CD14-positive monocyte (primary cell): Measurements from ENCODE around the gene USP47. TPM values are rescaled to one million over a fixed set of nuclear protein-coding genes. Genes with fewer than 3 reads are reported as not detected.

Source experiments
- DNase-seq, 3 donors: peaks; one replicate each; pipeline ENCODE4 v3.0.0-alpha.2; 2011 to 2022
- H2AFZ ChIP-seq: 2 replicates; pipeline ENCODE4 v1.6.0; 2012; ENCODE audit warnings: mild to moderate bottlenecking, low read depth, low read length, inconsistent platforms; ENCODE audit not compliant: insufficient read depth, poor library complexity, severe bottlenecking
- H3K27ac ChIP-seq, 2 donors: 1 replicate in 1 of 2; 2 replicates in 1 of 2; pipeline ENCODE4 v1.5.1; 2012 to 2013; ENCODE audit warnings: low read length in 2 of 2, control low read depth in 1 of 2, inconsistent platforms in 1 of 2, low read depth in 1 of 2, mild to moderate bottlenecking in 1 of 2
- H3K27me3 ChIP-seq, 2 donors: one replicate each; pipeline versions ENCODE4 v1.6.0 to v1.6.1; 2011 to 2013; ENCODE audit warnings: low read length in 2 of 2; ENCODE audit not compliant: control insufficient read depth in 2 of 2, insufficient read depth in 2 of 2
- H3K36me3 ChIP-seq, 2 donors: replicated peaks in 1 of 2; 1 replicate in 1 of 2; 2 replicates in 1 of 2; pipeline versions ENCODE4 v1.5.1 to v1.6.1; 2012 to 2013; ENCODE audit warnings: low read length in 2 of 2, control low read depth in 1 of 2, inconsistent platforms in 1 of 2, mild to moderate bottlenecking in 1 of 2; ENCODE audit not compliant: insufficient read depth in 2 of 2, control insufficient read depth in 1 of 2
- H3K4me1 ChIP-seq, 2 donors: 1 replicate in 1 of 2; 2 replicates in 1 of 2; pipeline versions ENCODE4 v1.5.1 to v1.6.1; 2012 to 2013; ENCODE audit warnings: low read length in 2 of 2, control low read depth in 1 of 2, inconsistent platforms in 1 of 2, mild to moderate bottlenecking in 1 of 2, moderate library complexity in 1 of 2; ENCODE audit not compliant: insufficient read depth in 2 of 2, control insufficient read depth in 1 of 2
- H3K4me2 ChIP-seq: replicated peaks from 2 replicates; pipeline ENCODE3; 2012; ENCODE audit warnings: low read length, moderate library complexity, mild to moderate bottlenecking; ENCODE audit not compliant: poor library complexity, severe bottlenecking; ENCODE audit errors: extremely low read depth
- H3K4me3 ChIP-seq, 3 experiments: fragments of 200-600 bp in 1 of 3; sonication (generic) in 1 of 3; replicated peaks in 1 of 3; 1 replicate in 2 of 3; 2 replicates in 1 of 3; pipeline ENCODE4 v1.5.1; 2011 to 2013; ENCODE audit warnings: low read length in 3 of 3, mild to moderate bottlenecking in 3 of 3, control low read depth in 2 of 3, low read depth in 2 of 3, inconsistent platforms in 1 of 3, moderate library complexity in 1 of 3
- H3K79me2 ChIP-seq: 2 replicates; pipeline ENCODE4 v1.6.0; 2012; ENCODE audit warnings: mild to moderate bottlenecking, control low read depth, inconsistent platforms, low read length, moderate library complexity; ENCODE audit not compliant: insufficient read depth
- H3K9ac ChIP-seq: 2 replicates; pipeline ENCODE4 v1.6.0; 2017; ENCODE audit warnings: low read length, mild to moderate bottlenecking; ENCODE audit not compliant: insufficient read depth, poor library complexity, severe bottlenecking
- H3K9me3 ChIP-seq, 2 donors: replicated peaks in 1 of 2; 1 replicate in 1 of 2; 2 replicates in 1 of 2; pipeline versions ENCODE4 v1.5.1 to v1.6.1; 2012 to 2013; ENCODE audit warnings: low read length in 2 of 2, control low read depth in 1 of 2; ENCODE audit not compliant: control insufficient read depth in 1 of 2, insufficient read depth in 1 of 2
- H4K20me1 ChIP-seq: 2 replicates; pipeline ENCODE4 v1.6.0; 2012; ENCODE audit warnings: mild to moderate bottlenecking, low read length, control low read depth, moderate library complexity; ENCODE audit not compliant: insufficient read depth
- H3K27ac Mint-ChIP-seq, 7 donors: one replicate each; pipeline ENCODE4 v1.8.0; 2020; ENCODE audit warnings: mild to moderate bottlenecking in 7 of 7, mixed read lengths in 7 of 7, moderate library complexity in 6 of 7, inconsistent platforms in 2 of 7
- H3K27me3 Mint-ChIP-seq, 3 donors: one replicate each; pipeline ENCODE4 v1.8.0; 2021 to 2022; ENCODE audit warnings: low read depth in 3 of 3, mild to moderate bottlenecking in 3 of 3, mixed read lengths in 3 of 3, moderate library complexity in 3 of 3, inconsistent platforms in 1 of 3
- H3K36me3 Mint-ChIP-seq, 2 donors: one replicate each; pipeline ENCODE4 v1.8.0; 2020; ENCODE audit warnings: mixed read lengths in 2 of 2, inconsistent platforms in 1 of 2, mild to moderate bottlenecking in 1 of 2
- H3K4me1 Mint-ChIP-seq: one replicate; pipeline ENCODE4 v1.8.0; 2020; ENCODE audit warnings: mild to moderate bottlenecking, mixed read lengths
- H3K4me3 Mint-ChIP-seq, 2 donors: one replicate each; pipeline ENCODE4 v1.8.0; 2020; ENCODE audit warnings: mild to moderate bottlenecking in 2 of 2, mixed read lengths in 2 of 2, moderate library complexity in 1 of 2
- H3K9me3 Mint-ChIP-seq, 7 donors: one replicate each; pipeline ENCODE4 v1.8.0; 2020 to 2022; ENCODE audit warnings: mixed read lengths in 7 of 7, mild to moderate bottlenecking in 6 of 7, moderate library complexity in 6 of 7, inconsistent platforms in 2 of 7
- CTCF ChIP-seq: fragments of 200-600 bp; IDR thresholded peaks from one replicate; pipeline ENCODE4 v1.8.0; 2022; ENCODE audit warnings: antibody characterized with exemption, mild to moderate bottlenecking
- WGBS: methylation state at CpG from one replicate; pipeline ENCODE4 v1.1.5; 2013; ENCODE audit warnings: missing lambda C conversion rate; ENCODE audit not compliant: insufficient coverage; 5-methylcytosine and 5-hydroxymethylcytosine counted together
- intact Hi-C, 2 donors: fragments of 100-400 bp; cut with micrococcal nuclease; formaldehyde crosslinking; loops; one replicate each; pipeline versions ENCODE4 v1.15.0 to v1.15.1; 2023
- polyA plus RNA-seq, 3 donors: library from polyadenylated mRNA; depleted of rRNA in 1 of 3; unstranded in 2 of 3; stranded (reverse) in 1 of 3; fragments of 300-500 nt in 2 of 3; fragments of >200 nt in 1 of 3; fragmentation: Illumina TruSeq in 2 of 3; gene quantifications; 1 replicate in 2 of 3; 2 replicates in 1 of 3; pipeline ENCODE4 v1.2.3, GENCODE V29; 2012 to 2021

Gene USP47
- polyA plus RNA-seq, 3 donors = 8.1 to 17.5 (median 10.5) TPM

- Mint-ChIP-seq H3K27ac (no peak overlapping the region), H3K4me1 (no peaks in the 10 kb centered on the region), H3K4me3 (no peak overlapping the region), H3K27me3 (peaks cover 2 to 19% (median 4%) of the 10 kb centered on the region in 3 donors), H3K36me3 (no peaks in the 10 kb centered on the region), H3K9me3 (peaks cover 0 to 3% (median 0%) of the 10 kb centered on the region in 7 donors)
- no peak overlapping the region for H3K27ac ChIP-seq
- no peak overlapping the region for H2AFZ ChIP-seq
- H3K4me1 ChIP-seq = no peaks in the 10 kb centered on the region
- H4K20me1 ChIP-seq = no peaks in the 10 kb centered on the region
- no peaks in the 10 kb centered on the region for H3K9me3 ChIP-seq
- DNase-seq = no peak
- H3K4me3 ChIP-seq = no peak overlapping the region
- TF ChIP-seq CTCF = no peak
- no peak overlapping the region for H3K9ac ChIP-seq
- WGBS = 100% methylated on average over 1 of the region's 3 CpGs
- no peak overlapping the region for H3K4me2 ChIP-seq
- intact Hi-C loops = no loop called here
- H3K79me2 ChIP-seq = no peaks in the 10 kb centered on the region
- H3K36me3 ChIP-seq = no peaks in the 10 kb centered on the region
- H3K27me3 ChIP-seq = peaks cover 0 to 2% of the 10 kb centered on the region in 2 donors
These were observed 35.7 kb upstream of the USP47 start for GRCh38 chr11:11806074-11806473.

- Histone ChIP-seq H3K27ac (no peak overlapping the region), H3K9me3 (peaks cover 0 to 3% of the 10 kb centered on the region in 2 donors), H3K4me1 (no peaks in the 10 kb centered on the region), H3K36me3 (no peaks in the 10 kb centered on the region), H3K27me3 (peaks cover 0 to 2% of the 10 kb centered on the region in 2 donors), H4K20me1 (no peaks in the 10 kb centered on the region), H2AFZ (no peak overlapping the region), H3K79me2 (no peaks in the 10 kb centered on the region), H3K9ac (no peak overlapping the region), H3K4me3 (no peak overlapping the region), H3K4me2 (no peak overlapping the region)
- DNase-seq = no peak
- intact Hi-C loops = no loop called here
- TF ChIP-seq CTCF = no peak
- Mint-ChIP-seq H3K27me3 (peaks cover 2 to 19% (median 5%) of the 10 kb centered on the region in 3 donors), H3K9me3 (peaks cover 0 to 3% (median 0%) of the 10 kb centered on the region in 7 donors), H3K36me3 (no peaks in the 10 kb centered on the region), H3K4me1 (no peaks in the 10 kb centered on the region), H3K4me3 (no peak overlapping the region), H3K27ac (no peak overlapping the region)
These were observed 35.2 kb upstream of the USP47 start for GRCh38 chr11:11806586-11806985.
